NCI-H2196 (cell line): Measurements from ENCODE around the gene MACROD1.

Experiments used
- DNase-seq: peaks from one replicate; lab custom pipeline; 2025; ENCODE audit not compliant: unreplicated experiment; lab: John Stamatoyannopoulos, UW

The MACROD1 gene

GRCh38 chr11:64152841-64153691, 12.8 kb downstream of the MACROD1 start:
- peak; percentile 54 for DNase-seq

- no peak for DNase-seq
Measured at GRCh38 chr11:64151337-64151736, 14.6 kb downstream of the MACROD1 start.

- peak; percentile 85 for DNase-seq
Measured at GRCh38 chr11:64150481-64151239, 15.3 kb downstream of the MACROD1 start.

GRCh38 chr11:64150051-64150450, 15.9 kb downstream of the MACROD1 start:
- DNase-seq: no peak

- DNase-seq: no peak
Measured at GRCh38 chr11:64148917-64149617, 16.8 kb downstream of the MACROD1 start.

GRCh38 chr11:64148226-64148916, 17.5 kb downstream of the MACROD1 start:
- peak; percentile 43 for DNase-seq

- peak; percentile 17 for DNase-seq
Measured at GRCh38 chr11:64146036-64146955, 19.6 kb downstream of the MACROD1 start.

GRCh38 chr11:64144587-64145472, 21.1 kb downstream of the MACROD1 start:
- no peak for DNase-seq

GRCh38 chr11:64141081-64141783, 24.7 kb downstream of the MACROD1 start:
- no peak for DNase-seq

GRCh38 chr11:64140082-64140481, 25.8 kb downstream of the MACROD1 start:
- no peak for DNase-seq

GRCh38 chr11:64139049-64139448, 26.9 kb downstream of the MACROD1 start:
- no peak for DNase-seq

GRCh38 chr11:64138398-64138797, 27.5 kb downstream of the MACROD1 start:
- no peak for DNase-seq

GRCh38 chr11:64136765-64137441, 29.0 kb downstream of the MACROD1 start:
- DNase-seq: no peak

- DNase-seq: no peak
Measured at GRCh38 chr11:64135711-64136110, 30.2 kb downstream of the MACROD1 start.

GRCh38 chr11:64134963-64135362, 30.9 kb downstream of the MACROD1 start:
- peak; percentile 19 for DNase-seq

GRCh38 chr11:64132982-64133705, 32.8 kb downstream of the MACROD1 start:
- no peak for DNase-seq

GRCh38 chr11:64132191-64132771, 33.6 kb downstream of the MACROD1 start:
- peak; percentile 12 for DNase-seq
